HT-29 (cell line): ENCODE data around the gene CLDND1. TPM values are rescaled to one million over a fixed set of nuclear protein-coding genes. Genes with fewer than 3 reads are reported as not detected.
A peak's percentile ranks its signal among the peaks of the same experiment; 100 is the strongest.
"Not testable (repeated sequence)": the region's sequence is repeated elsewhere in the genome, so short reads cannot be mapped to it uniquely, and the experiment has no call there.

Experiments
- DNase-seq: peaks from one replicate; pipeline ENCODE4 v3.0.0-alpha.2; 2015; ENCODE audit warnings: low spot score
- total RNA-seq: library from RNA; depleted of rRNA; stranded (reverse); fragments of >200 nt; shearing (Covaris generic); gene quantifications from 2 replicates; pipeline ENCODE4 v1.2.3, GENCODE V29; 2014; rRNA removed

Gene CLDND1
- 25.1 and 31.5 TPM in 2 replicates for total RNA-seq

DNA sequence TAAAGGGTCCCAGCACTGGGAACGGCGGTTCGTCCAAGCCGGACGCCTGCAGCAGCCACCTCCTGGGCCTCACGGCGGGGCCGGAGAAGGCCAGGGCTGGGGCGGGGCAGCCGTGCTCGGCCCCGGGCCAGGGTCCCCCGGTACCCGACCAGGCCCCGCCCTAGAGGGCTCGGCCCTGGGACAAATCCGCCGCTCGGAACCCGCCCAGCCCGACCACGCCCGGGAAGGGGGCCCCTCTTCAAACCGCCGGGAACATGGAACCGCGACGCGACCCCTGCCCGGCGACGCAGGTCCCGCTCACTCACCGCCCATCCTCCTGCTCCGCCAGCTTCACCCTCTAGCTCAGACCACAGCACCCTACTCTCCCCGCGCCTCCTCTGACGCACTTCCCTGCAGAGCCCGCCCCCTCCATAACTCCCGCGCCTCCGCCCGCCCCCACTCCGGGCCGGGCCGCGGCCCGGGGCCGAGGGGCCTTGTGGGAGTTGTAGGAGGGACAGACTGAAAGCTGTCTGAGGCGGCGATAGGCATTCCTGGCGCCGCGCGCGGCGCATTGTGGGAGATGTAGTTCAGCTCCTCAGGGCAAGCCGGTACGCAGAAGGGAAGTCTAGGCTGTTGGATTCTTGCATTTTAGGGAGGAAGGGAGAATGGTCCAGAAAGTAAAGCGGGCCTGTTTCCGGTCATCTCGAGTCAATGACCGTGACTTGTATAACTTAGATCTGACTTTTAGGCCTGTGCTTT is at the start of gene CLDND1:
Gene CLDND1 (minus strand): TSS at position 359 of the 738 bp plus-strand sequence. CDS start 1,478 bp downstream, outside the sequence.
- peak; percentile 98 for DNase-seq

- DNase-seq = no peak
Measured at GRCh38 chr3:98568402-98568801, 45.7 kb upstream of the CLDND1 start.

DNA sequence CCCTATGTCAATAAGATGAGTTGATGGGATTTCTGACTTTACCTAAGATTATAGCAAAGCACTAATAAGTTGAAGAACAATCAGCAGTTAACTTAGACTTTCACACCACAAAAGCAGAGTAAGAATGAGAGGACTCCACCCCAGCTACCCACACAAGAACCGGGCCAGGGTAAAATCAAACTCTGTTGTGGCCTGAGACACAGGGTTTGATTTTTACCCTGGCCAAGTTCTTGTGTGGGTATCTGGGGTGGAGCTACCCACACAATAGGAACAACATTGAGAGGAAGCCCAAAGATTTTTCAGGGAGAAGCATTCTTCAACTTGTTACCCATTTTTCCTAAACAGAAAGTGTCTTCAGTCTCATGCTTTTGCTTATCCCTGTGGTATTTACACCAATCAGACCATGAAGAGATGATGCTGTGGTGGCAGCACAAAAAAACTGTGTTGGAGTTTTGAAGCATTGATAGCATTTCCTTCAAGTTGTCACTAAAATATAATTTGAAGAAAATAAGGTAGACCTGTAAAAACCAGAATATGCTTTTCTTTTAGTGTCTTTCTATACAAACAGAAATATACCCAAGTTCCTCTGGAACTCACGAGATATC is 45.1 kb upstream of the CLDND1 start:
- no peak for DNase-seq

GRCh38 chr3:98565843-98566242 is 43.1 kb upstream of the CLDND1 start:
- DNase-seq = no peak

- DNase-seq = no peak
Measured at GRCh38 chr3:98565237-98565643, 42.5 kb upstream of the CLDND1 start.

DNA sequence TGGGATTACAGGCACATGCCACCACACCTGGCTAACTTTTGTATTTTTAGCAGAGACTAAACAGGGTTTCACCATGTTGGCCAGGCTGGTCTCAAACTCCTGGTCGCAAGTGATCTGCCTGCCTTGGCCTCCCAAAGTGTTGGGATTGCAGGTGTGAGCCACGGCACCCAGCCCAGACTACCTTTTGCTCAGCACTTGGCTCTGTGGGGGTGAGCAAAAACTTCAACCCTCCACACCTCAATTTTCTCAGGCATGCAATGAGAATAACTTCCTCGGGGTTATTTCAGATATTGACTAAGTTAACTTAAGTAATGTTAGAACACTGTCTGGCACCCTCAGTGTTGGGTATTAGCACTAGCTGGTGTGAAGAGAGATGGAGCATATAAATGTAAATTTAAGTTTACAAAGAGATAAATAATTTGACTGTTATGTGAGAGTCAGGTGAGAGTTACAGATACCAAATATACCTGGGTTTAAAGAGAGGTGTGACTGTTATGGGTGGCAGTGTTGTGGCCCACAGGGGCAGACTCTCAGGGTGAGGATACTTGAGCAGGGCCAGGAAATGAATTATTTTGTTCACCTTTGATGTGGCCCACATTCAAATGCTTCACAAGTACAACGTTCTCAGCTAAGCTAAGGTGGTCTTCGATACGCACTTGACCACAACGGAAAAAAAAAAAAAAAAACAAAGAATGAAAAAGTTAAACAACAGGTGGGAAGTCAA is 41.7 kb upstream of the CLDND1 start:
- no peak for DNase-seq

GRCh38 chr3:98563661-98564281 is 41.1 kb upstream of the CLDND1 start:
- DNase-seq = no peak

DNA sequence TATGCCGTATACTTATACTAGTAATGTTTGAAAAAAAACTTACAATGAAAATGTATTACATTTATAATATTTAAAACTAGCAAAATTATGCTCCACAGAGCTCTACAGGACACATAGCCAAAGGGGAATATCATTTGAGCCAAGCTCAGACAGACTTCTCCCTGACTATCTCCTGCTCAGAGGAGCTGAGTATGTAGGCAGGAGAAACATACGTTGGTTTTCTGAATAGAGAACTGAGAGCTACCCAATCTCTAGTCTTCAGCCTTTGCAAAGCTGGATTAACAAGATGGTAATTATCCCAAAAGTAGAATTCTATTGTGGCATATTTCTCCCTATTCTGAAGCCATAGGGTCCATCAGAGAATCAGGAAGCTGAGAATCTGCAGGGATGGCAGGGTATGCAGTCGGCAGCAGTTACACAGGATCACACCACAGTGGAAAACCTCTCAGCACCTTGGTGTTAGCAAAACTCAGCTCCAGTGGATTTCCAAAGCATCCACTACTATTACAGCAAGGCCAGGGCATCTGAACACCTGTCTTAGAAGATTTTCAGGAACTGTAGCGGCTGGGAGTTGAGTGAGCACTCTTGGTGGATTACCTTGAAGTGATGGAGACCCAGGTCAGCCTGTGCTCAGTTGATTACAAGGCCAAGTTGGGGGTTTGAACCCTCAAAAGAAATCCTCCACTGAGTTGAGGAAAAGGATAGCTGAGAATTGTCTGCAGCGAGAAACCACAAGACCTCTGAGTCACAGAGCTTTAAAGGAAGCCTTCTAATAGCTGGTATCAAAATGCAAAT is 39.2 kb upstream of the CLDND1 start:
- no peak for DNase-seq

DNA sequence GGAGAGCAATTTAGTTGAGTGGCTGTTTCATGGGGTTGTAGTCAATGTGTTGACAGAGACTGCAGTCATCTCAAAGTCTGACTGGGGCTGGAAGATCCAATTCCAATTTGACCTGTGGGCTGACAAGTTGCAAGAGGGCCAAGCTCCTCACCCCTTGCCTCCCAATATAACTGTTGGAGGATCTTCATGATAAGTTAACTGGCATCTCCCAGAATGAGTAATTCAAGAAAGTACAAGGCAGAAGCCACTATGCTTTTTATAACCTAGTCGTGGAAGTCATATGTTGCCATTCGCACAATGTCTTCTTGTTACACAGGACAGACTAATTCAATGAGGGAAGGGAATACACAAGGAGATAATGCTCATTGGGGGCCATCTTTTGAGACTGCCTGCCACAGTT is 38.2 kb upstream of the CLDND1 start:
- DNase-seq = no peak

- DNase-seq = not testable (repeated sequence)
Measured at GRCh38 chr3:98559769-98560168, 37.1 kb upstream of the CLDND1 start.

GRCh38 chr3:98558100-98558827 is 35.6 kb upstream of the CLDND1 start:
- DNase-seq = no peak

DNA sequence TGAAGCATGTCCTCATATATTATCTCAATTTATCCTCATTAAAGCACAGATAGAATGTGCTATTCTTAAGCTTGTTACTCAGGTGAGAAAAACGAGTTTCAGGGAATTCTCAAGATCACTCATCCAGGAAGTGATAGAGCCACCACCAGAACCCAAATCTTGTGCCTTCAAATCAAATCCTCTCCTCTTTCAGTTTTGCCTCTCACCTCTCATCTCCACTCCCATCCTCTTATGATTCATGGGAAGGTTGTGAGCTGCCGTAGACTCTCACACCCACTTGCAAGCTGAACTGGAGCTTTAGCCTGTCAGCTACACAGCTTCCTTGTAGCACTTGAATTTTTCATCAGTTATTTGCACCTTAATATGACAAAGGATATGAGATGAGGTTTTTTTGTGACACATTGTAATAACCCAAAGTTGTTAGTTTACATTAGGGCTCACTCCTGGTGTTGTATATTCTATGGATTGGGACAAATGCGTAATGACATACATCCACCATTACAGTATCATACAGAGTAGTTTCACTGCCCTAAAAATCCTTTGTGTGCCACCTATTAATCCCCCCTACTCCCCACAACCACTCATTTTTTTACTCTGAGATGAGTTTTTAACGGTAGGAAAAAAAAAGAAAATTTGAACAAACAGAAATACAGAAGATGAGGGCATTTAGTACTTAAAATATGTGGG is 34.8 kb upstream of the CLDND1 start:
- no peak for DNase-seq

- no peak for DNase-seq
Measured at GRCh38 chr3:98556164-98557130, 33.7 kb upstream of the CLDND1 start.

DNA sequence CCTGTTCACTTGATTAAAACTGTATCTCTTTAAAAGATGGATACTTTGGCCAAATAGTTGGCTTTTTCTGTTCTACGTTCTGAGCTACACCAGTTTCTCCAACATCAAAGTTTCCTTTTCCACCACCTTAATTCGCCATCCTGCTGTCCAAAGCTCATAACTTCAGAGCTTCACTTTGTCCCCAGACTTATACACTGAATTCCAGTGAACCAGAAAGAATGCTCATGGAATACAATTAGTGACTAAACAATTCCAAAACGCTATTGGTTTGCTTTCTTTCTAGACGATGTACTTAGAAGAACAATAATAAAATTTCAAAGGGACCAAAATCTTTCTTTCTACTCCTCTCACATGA is 32.3 kb upstream of the CLDND1 start:
- no peak for DNase-seq

DNA sequence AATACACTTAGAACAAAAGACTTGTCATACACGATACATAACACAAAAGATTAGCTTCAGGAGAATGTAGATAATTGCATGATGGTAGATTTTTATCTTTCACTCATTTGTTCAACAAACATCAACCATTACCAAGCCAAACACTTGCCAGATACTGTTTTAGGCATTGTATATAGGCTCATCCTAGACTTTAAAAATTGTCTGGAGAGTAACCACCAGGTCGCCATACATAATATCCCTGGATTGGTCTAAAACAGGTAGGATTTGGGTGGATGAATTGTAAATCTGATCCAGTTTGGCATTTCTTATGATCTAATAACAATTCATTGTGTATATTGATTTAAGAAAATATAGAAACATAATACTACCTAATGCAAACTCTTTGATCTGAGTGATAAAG is 31.9 kb upstream of the CLDND1 start:
- no peak for DNase-seq

DNA sequence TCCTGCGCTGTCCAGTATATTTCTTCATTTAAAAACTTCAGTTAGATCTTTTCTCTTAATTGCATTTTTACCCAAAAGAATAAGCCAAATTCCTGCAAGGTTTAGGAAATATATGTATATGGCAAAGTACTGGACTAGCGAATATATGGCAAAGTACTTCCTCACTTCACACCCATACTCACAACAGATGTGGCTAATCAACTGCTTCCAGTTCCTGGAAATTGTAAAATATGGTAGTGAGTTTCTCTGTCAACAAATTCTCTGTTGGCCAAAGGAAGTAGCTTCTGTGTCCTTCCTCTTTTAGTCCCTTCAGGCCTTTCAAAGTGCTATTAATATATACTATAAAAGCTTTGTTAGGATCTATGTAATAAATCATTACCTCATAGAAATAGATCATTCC is 31.1 kb upstream of the CLDND1 start:
- no peak for DNase-seq

DNA sequence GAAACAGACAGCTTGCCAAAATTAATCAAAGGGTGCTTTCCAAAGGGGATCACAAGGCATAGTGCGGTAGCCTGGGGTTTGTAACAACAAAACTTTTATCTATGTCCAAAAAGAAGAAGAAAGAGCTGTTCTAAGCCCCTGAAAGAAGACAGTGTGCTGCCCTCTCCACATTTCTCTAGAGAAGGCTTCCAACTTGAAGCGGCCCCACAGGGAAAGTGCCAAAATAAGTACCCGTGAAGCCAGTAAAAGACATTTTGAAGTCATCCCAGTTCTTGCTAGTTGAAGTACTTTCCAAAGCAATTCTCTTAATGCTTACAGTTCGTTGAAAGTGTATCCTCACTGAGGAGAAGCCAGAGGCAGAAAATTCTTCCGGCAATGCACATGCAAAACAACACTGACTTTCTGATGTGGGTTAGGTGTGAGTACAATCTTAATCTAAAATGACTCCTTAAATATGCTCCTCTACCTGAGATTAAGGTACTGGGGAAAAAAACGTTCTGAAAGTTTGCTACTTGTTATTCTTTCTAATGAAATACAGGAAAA is 30.4 kb upstream of the CLDND1 start:
- no peak for DNase-seq

DNA sequence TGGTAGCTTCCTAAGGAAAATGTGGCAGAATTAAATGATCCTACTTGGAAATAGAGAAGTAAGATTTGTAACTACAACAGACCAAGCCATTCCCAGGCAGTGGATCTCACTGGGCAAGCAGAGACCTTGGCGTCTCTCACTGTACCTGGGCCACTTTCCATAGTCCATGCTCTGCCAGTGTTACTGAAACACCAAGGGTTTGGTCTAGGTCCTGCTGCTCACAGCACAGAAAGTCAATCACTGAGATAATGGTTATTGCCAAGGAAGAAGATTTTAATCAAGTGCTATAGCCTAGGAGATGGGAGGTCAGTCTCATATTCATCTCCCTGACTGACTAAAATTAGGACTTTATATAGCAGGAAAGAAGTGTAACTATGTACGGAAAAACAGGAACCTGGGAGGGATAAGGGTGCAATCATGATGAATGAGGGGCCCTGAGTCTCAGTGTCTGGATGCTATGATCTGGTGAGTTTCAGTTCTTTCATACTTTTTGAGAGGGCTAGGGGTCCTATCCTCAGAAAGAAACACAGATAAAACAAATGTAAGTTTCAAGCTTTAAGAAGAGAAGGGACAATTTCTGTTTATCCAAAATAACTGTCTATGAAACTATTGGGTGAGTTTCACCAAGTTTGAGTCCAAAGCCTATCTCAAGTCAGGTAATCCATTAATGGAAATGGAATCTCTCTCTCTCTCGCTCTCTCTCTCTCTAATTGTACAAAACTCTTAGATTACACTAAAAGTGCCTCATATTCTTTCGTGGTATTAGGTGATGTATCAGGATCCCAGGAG is 29.7 kb upstream of the CLDND1 start:
- DNase-seq = no peak
